Measurements from ENCODE around the gene MR1.
A peak's percentile ranks its signal among the peaks of the same experiment; 100 is the strongest.

MR1 gene

GRCh38 chr1:181062836-181063428, 29.1 kb downstream of the MR1 start:
- DNase-seq (ENCODE audit: low read depth) = no peak

DNA sequence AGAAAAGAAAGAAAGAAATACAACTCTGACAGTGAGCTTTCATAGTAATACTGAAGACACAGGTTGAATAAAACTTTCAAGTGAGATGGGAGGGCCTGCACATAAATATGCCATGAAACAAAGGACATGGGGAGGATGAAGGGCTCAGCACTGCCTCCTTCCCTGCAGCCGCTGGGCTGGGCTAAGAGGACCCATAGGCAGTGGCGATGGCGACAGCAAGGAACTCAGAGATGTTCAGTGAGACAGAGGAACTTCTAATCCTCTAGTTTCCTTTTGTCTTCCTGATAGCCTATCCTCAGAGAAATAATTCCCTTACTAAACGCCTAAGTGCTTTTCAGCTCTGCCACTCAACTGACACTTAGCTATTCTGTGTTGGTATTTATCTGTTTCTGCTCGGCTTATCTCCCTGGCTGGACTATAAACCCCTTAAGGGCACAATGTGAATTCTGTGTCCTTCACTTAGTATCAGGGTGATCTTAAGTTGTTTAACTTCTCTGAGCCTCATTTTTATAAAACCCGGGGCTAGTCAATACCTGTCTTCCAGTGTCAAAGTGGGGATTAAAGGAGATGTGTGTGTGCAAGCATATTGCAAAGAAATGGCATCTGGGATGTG, 30.3 kb downstream of the MR1 start:
- DNase-seq (ENCODE audit: low read depth) = no peak

- DNase-seq (ENCODE audit: low read depth) = no peak
These were observed 30.9 kb downstream of the MR1 start for GRCh38 chr1:181064702-181065101.

DNA sequence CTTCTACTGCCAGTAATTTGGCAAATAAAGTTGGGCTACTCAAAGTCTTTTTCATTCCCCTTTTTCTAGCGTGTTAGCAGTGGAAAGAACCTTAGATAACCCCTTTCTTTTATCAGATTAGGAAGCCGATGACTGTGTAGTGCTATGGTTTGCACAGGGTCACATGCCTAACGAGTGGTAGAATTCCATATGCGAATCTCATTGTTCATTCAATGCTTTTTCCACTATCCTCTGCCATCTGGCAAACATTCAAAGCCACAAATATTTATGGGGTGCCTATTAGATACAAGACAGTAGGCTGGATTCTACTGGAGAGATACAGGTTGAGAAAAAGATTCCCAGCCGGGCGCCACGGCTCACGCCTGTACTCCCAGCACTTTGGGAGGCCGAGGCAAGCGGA, 39.9 kb downstream of the MR1 start:
- no peak for DNase-seq (ENCODE audit: low read depth)

DNA sequence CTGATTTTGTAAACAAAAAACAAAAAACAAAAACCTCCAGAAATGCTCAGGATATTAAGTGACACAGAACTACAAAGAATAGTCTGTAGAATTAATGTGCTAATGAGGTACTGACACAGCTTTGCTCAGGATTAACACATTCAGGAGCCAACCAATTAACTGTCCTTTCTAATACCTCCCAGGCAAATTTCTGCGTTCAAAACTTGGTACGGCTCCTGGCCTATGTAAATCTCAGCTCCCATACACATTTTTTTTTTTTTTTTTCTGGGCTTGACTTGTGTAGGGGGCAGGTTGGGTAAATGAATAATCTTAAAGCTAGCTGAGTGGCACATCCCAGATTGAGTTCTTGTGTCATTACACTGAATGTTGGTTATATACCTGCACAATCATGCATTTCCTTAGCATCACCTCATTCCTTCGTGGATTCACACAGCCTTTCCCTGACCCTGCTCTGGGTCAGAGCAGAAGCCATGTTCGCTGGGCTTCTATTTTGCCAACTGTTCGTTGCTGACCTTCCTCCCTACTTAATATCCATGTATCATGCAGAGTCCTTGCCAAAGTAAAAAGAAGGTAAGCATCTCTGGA, 42.1 kb downstream of the MR1 start:
- DNase-seq (ENCODE audit: low read depth) = no peak

DNA sequence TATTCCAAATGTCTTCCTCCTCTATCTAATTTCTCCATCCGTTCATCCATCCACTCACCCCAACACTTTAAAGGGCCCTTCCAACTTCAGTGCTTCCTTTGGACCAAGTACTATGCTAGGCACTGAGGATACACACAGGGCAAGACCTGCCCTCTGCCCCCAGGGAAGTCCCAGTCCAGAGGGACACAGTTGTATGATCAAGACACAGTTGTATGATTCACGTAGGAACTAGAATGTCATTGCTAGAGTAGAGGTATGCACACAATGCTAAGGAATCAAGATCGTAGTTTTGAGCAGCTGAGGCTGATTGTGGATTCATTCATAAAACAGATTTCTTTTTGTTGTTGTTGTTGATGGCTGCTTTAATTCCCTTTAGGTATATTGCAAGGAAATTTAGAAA, 43.1 kb downstream of the MR1 start:
- no peak for DNase-seq (ENCODE audit: low read depth)

DNA sequence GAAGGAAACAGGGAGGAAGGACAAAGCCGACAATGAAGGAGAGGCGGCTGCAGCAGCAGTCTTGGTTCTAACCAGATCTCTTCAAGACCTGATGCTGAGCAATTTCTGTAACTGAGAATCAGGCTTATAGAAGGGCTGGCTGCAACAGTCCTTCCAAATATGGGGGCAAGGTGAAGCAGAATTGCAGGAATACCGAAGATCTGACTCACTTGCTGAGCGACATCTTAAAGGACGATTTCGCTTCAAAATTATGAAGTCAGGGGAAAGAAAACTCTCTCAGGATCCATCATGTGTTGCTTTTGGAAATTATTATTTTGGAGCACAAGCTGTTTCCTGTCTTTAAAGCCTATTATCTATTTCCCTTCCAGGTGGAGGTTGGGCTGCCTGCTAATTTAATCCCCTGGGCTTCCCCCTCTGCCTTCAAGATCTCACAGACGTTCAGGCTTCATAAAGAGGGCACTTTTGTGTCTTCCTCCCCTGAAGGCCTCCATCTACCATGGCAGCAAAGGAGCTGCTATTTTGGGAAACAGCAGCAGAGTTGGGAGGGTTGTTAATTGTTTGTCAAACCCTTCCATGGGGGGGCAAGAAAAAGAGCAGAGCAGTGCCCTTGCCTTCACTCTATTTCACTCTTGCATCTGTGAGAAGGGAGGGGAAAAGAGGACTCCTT, 43.9 kb downstream of the MR1 start:
- no peak for DNase-seq (ENCODE audit: low read depth)

DNA sequence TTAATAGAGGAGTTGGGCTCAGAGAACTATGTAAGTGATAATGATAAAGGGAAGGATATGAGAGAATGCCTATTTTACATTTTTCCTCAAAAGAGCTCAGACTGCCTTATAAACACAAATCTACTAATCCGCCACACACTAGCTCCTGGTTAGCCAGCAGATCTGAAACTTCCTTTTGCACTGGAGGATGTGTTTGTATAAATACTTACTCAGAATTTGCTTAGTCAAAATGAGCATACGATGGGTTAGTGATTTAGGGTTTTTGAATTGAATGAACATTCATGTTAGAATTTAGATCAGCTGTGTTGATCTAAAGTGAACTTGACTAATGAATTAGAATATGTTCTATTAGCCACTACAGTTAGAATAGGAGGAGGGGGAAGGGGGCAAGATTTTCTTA, 45.6 kb downstream of the MR1 start:
- no peak for DNase-seq (ENCODE audit: low read depth)

DNA sequence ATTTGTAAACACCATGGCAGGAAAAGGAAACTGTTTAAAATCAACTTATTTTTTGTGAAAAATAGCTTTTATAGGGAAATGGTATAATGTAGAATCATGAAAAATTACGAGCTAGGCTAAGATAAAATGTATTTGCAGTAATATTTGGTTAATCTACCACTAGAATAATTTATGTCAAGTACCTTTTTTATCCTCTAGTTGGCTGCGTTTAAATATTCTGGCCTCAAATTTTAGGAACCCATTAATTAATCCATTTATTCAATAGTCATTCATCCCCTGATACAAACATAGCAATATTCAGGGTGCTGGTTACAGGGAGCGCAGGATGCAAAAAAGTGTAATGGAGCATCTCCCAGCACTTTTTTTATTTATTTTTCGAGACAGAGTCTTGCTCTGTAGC, 46.1 kb downstream of the MR1 start:
- no peak for DNase-seq (ENCODE audit: low read depth)

GRCh38 chr1:181080556-181080955, 46.8 kb downstream of the MR1 start:
- no peak for DNase-seq (ENCODE audit: low read depth)

- no peak for DNase-seq (ENCODE audit: low read depth)
These were observed 47.6 kb downstream of the MR1 start for GRCh38 chr1:181081395-181081794.

DNA sequence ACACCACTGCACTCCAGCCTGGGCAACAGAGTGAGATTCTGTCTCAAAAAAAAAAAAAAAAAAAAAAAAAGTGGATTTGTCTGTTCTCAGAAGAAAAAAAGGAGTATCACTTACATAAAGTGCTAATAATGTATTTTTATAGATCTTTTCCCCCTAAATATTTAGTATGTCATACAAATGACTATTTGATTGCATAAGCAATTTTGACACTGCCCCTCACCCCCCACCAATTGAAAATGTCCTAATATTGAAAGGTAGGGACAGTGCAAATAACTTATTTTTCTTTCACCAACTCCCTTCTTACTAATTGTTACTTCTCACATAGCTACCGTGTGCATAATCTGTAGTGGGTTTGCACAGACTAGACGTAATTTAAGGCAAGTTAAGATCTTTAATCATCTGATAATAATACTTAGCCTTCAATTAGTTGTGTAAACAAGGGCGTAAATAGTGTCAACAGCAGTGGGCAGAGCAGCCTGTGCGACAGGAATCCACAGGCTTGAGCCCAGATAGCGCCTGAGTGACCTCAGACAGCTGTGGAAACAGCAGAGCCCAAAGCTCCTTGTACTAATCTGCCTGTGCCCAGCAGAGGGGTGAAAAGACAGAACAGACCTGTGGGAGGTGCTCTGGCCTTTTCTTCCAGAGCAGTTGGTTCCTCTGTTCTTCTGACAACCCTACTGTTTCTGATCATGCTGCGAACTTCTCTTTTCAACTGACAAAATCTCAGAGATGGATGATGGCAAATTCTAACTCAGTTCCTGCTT, 50.2 kb downstream of the MR1 start:
- DNase-seq (ENCODE audit: low read depth) = peak; percentile 53

DNA sequence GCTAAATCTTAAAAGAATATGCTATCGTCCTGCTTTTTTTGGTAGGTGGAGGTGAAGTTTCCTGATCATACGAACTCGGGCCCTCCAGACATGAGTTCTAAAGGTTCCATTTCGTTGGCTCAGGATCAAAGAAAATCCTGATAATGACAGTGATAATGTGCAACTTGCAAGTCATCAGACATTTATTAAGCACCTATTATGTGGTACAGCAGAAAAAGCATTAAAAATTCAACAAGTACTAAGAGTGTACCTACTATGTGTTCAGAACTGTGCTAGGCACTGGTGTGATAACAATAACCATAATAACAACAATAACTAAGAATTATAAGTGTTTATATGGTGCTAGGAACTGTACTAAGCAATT, 50.8 kb downstream of the MR1 start:
- no peak for DNase-seq (ENCODE audit: low read depth)

DNA sequence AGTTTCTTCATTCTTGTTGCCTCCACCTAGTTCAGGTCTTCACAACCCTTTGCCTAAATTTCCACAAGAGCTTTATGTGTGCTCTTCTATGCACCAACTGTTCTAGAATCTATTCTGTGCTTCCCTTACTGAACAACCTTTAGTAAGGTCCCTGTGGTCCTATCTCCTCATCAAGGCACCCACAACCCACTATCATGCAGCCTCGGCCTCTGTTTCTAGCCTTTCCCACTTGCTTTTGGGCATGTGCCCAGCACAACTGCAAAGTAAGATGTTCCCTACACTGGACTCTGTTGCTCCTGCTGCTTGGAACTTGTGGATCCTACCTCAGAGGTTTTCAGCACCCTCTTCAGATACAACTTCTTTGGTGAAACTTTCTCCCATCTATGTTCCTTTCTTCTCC, 52.3 kb downstream of the MR1 start:
- DNase-seq (ENCODE audit: low read depth) = no peak

GRCh38 chr1:181086926-181087325, 53.1 kb downstream of the MR1 start:
- no peak for DNase-seq (ENCODE audit: low read depth)

DNA sequence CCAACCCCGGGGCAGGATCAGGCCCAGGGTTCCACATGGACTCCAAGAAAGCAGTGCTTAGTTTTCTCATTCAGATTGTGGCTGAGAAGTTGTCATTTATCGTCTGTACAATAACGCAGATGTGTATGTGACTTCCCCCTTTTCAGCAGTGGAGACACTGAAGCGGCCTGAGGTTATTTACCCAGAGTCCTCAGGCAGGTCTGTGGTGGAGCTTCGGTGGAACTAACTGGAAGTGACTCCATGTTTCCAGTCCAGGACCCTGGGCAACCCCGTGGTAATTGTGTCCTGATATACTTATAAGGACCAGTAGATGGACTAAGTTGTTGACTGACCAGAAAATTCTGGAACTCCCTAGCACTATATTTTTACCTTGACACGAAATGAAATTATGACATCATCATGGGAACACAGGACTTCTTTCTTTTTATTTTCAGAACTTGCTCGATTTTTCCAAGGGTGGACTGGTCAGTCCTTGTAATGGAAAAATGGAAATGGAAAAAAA, 53.7 kb downstream of the MR1 start:
- no peak for DNase-seq (ENCODE audit: low read depth)

DNA sequence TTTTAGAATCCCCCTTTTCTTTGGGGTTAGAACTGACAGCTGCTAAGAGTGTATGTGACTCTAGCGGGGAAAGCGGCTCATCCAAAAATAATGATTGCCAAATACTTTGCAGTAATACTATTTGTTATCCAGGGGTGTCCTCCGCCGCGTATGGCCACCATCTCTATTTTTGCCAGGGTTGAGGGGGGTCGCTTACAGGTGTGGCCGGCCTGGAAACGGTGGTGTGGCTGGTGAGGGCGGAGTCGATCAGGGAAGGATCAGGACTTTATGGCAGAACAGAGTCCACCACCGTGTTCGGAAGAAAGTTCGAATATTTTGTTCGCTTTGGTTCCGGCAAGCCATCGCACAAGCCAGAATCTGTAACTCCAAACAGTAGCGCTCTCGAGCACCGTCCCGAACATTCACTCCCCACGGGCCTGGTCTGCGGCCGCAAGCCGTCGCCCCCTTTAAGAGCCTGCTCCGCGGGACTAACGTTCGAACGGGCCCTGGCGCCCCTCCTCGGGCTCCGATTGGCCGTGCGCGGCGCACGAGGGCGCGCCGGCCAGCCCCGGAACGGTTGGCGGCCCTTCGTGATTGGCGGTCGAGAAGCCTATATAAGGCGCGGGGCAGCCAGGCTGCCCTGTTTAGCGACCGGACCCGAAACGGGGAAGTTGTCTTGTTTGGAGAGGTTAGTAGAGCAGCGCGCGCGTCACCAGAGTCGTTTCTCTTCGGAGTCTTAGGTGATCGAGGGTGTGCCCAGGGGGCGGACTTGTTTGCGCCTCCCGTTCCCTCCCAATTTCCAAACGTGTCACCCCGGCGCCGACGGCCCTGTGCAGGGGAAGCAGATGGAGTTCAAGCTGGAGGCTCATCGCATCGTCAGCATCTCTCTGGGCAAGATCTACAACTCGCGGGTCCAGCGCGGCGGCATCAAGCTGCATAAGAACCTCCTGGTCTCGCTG, 54.6 kb downstream of the MR1 start, which contains the start of gene IER5:
IER5 (plus strand) TSS at position 622 of the 938 bp plus-strand sequence; CDS start at position 825, 203 bp downstream.
- DNase-seq (ENCODE audit: low read depth) = peak; percentile 92

DNA sequence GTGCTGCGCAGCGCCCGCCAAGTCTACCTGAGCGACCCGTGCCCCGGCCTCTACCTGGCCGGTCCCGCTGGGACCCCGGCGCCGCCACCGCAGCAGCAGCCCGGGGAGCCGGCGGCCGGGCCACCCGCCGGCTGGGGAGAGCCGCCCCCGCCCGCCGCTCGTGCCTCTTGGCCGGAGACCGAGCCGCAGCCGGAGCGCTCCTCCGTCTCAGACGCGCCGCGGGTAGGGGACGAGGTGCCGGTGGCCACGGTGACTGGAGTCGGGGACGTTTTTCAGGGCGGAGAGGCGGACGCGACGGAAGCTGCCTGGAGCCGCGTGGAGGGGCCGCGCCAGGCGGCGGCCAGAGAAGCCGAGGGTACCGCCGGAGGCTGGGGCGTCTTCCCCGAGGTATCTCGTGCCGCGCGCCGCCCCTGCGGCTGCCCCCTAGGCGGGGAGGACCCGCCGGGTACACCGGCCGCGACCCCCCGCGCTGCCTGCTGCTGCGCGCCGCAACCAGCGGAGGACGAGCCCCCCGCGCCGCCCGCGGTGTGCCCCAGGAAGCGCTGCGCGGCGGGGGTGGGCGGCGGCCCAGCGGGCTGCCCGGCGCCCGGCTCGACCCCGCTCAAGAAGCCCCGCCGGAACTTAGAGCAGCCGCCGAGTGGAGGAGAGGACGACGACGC, 55.4 kb downstream of the MR1 start:
- DNase-seq (ENCODE audit: low read depth) = no peak

DNA sequence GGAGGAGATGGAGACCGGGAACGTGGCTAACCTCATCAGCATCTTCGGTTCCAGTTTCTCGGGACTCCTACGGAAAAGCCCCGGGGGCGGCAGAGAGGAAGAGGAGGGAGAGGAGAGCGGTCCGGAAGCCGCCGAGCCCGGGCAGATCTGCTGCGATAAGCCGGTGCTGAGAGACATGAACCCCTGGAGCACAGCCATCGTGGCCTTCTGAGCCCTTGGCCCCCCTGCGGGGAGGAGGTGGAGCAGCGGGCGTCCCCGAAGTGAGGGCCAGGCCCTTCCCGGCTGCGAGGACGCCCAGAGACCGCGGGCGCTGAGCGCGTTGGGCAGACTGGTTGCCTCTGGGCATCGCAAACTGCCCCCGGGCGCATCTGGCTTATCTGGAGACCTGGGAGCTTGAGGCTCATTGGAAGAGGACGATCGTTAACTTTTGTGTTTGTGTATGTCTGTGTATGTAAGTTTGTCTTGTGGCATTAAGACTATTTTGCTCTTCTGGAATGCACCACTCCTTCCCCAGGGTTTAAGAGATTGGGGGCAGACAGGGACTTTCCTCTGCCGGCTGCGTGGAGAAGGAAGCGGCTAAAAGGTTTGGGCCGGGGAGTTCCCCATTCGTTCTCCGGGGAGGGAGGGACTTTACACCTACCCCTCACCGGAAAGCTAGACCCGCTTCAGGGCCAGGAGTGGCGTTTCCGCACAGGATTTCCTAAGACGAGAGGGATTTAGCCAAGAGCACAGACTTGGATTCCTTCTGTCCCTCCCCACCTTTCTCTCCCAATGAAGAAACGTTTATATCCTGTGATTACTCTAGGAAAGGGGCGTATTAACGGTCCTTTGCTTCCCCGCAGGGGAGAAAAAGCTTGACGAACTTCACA, 56.1 kb downstream of the MR1 start:
- DNase-seq (ENCODE audit: low read depth) = peak; percentile 70

GRCh38 chr1:181090641-181091126, 56.9 kb downstream of the MR1 start:
- DNase-seq (ENCODE audit: low read depth) = no peak

All from stimulated activated CD4-positive, alpha-beta T cell treated with anti-CD3 and anti-CD28 coated beads, Interleukin-2, amount 100 ng/mL, for 4 hours (primary cell).